RPMI7951 (cell line): ENCODE results near the gene PIKFYVE. TPM values are rescaled to one million over a fixed set of nuclear protein-coding genes. Genes with fewer than 3 reads are reported as not detected.

Experiments
- DNase-seq: peaks from one replicate; pipeline ENCODE4 v3.0.0-alpha.2; 2012; ENCODE audit warnings: low read depth
- total RNA-seq: library from RNA; depleted of rRNA; stranded (reverse); fragments of >200 nt; shearing (Covaris generic); gene quantifications from 2 replicates; pipeline ENCODE4 v1.2.3, GENCODE V29; 2014

The PIKFYVE gene
- total RNA-seq, 1 experiment from 2014 or later: 23.1 TPM

GRCh38 chr2:208255557-208256106 lies 10.4 kb upstream of the PIKFYVE start:
- DNase-seq: no peak

GRCh38 chr2:208256192-208256782 lies 9.8 kb upstream of the PIKFYVE start:
- peak; percentile 24 for DNase-seq

GRCh38 chr2:208256849-208257813 lies 8.9 kb upstream of the PIKFYVE start:
- DNase-seq: peak; percentile 21

GRCh38 chr2:208265371-208265800 lies 669 bp upstream of the PIKFYVE start:
- peak; percentile 46 for DNase-seq

DNA sequence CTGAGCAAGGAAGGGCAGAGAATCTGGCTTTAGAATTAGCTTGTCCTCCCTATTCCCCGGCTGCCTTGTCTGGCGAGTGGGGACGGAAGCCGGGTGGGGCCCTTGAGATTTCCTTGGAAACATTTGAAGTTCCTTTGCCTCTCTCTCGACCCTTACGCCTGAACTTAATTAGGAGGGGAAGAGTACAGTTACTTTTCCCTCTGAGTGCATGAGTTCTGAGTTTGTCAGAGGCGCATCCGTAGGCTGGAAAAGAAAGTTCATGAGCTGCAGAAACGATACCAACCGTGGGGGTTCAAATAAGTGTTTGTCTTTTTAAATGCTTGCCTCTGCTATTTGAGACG lies 468 bp downstream of the PIKFYVE start:
- no peak for DNase-seq

GRCh38 chr2:208266936-208267335 lies 881 bp downstream of the PIKFYVE start:
- no peak for DNase-seq

DNA sequence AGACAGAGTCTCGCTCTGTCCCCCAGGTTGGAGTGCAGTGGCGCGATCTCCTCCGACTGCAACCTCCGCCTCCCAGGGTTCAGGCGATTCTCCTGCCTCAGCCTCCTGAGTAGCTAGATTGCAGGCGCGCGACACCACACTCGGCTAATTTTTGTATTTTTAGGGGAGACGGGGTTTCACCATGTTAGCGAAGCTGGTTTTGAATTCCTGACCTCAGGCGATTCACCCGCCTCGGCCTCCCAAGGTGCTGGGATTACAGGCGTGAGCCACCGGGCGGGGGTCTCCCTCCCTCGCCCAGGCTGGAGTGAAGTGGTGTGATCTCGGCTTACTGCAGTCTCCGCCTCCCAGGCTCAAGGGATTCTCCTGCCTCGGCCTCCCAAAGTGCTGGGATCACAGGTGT lies 1.5 kb downstream of the PIKFYVE start:
- DNase-seq: peak; percentile 7

DNA sequence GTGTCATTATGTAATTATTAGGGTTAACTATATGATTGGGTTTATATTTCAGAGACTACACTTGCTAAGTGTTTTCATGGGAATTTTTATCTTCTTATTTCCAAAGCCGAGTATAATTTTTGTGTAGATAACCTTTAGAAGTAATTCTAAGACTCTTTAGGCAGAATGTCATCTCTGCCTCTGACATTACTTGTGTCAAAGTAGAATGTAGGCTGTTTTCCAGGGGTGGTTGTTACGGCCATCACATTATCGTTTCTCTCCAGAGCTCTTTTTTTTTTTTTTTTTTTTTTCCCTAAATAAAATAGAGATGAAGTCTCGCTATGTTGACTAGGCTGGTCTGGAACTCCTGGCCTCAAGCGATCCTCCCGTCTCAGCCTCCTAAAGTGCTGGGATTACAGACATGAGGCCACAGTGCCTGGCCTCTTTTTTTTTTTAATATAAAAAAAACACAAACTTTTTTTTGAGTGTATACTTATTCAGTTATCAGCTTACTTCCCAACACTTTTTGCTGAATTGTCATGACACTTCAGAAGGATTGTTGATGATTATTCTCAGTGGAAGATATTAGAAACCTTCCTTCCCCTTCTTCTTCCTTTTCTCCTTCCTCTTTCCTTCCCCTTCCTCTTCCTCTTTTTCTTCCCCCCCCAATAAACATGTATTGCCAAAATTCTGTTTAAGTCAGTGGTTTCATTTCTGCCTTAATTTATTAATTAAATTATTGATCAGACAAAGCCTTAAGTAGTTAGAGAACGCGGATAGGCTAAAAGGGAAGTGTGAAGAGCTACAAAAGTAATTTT lies 2.3 kb downstream of the PIKFYVE start:
- DNase-seq: no peak

DNA sequence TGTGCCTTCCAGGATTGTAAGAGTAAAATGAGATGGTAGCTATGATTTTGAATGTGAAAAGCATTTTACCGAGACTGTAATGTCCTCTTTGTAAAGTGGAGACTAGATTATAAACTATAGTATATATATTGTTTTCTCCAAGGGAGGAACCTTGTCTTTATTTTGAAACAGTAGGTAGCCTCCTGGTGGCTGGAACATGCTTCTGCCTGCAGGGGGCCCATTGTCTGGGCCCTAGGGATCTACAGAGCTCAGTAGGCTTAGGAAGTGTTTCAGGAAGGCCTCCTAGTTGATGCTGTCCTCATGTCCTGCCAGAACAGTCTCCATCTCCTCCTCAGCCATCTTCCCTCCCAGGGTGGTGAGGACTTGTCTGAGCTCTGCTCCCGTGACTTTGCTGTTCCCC lies 3.0 kb downstream of the PIKFYVE start:
- DNase-seq: no peak

GRCh38 chr2:208274748-208275147 lies 8.7 kb downstream of the PIKFYVE start:
- no peak for DNase-seq

DNA sequence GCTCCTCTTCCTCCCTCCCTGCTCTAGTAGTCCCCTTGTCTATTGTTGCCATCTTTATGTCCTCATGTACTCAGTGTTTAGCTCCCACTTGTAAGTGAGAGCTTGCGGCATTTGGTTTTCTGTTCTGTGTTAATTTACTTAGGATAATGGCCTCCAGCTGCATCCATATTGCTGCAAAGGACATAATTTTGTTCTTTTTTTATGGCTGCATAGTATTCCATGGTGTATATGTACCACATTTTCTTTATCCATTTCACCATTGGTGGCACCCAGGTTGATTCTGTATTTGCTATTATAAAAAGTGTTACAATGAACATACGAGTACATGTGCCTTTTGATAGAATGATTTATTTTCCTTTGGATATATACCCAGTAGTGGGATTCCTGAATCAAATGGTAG lies 12.5 kb downstream of the PIKFYVE start:
- no peak for DNase-seq

- no peak for DNase-seq
Measured at GRCh38 chr2:208279236-208279635, 13.2 kb downstream of the PIKFYVE start.

- no peak for DNase-seq
Measured at GRCh38 chr2:208280234-208280633, 14.2 kb downstream of the PIKFYVE start.

- DNase-seq: peak; percentile 41
Measured at GRCh38 chr2:208280933-208281332, 14.9 kb downstream of the PIKFYVE start.

GRCh38 chr2:208285853-208286252 lies 19.8 kb downstream of the PIKFYVE start:
- no peak for DNase-seq

DNA sequence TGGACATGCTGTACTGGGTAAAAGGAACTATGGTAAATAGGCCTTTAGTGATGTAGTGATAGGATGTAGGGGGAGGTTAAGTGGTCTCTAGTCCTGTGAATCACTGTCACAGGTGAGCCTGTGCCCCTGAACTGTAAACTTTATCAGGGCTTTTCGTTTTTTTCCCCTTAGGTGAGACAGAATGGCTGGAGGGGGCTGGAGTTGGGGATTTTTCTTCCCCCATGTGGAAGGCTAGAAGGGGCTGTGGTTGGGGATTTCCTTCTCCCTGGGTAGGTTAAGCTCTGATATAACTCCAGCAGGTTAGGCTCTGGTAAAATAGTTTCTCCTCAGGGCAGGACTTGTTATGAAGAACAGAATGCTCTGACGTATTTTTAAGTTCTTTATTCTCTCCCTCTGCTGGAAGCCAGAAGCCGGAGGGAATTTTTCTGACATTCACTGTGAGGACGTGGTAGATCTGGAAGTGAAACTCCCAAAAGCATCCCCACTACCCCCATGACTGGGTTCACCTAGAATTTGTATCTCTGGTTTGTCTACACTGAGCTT lies 28.5 kb downstream of the PIKFYVE start:
- DNase-seq: no peak

- DNase-seq: no peak
Measured at GRCh38 chr2:208295834-208296233, 29.8 kb downstream of the PIKFYVE start.

DNA sequence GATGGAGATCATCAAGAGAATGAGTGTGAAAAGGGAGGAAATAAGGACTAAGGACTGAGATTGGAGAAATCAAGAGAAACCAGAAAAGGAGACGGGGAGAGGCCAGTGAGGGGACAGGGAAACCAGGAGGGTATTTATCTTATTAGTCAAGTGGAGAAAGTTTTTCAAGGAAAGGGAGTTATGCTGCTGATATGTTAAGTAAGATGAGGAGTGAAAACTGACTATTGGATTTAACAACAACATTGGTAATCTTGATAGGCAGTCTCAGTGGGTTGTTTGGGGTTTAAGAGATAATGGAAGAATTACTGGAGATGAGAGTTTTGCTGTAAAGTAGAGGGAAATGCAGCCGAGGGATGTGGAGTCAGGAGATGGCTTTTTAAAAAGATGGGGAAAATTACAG lies 30.6 kb downstream of the PIKFYVE start:
- no peak for DNase-seq

DNA sequence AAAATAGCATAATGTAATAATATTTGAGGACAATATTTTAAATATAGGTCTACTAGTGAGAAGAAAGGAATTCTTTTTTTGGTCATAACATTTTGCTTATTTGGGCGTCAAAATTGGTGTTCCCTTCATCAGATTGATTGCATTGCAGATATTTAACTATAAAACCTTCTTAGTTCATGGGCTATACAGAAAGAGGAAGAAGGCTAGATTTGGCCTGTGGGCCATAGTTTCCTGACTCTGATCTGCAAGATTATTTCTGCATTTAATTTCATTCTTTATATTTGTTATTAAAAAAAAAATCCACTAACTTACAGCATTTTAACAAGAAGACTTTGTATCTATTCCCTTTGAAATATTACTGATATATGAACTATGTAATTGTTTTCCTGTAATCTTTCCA lies 31.9 kb downstream of the PIKFYVE start:
- DNase-seq: no peak

DNA sequence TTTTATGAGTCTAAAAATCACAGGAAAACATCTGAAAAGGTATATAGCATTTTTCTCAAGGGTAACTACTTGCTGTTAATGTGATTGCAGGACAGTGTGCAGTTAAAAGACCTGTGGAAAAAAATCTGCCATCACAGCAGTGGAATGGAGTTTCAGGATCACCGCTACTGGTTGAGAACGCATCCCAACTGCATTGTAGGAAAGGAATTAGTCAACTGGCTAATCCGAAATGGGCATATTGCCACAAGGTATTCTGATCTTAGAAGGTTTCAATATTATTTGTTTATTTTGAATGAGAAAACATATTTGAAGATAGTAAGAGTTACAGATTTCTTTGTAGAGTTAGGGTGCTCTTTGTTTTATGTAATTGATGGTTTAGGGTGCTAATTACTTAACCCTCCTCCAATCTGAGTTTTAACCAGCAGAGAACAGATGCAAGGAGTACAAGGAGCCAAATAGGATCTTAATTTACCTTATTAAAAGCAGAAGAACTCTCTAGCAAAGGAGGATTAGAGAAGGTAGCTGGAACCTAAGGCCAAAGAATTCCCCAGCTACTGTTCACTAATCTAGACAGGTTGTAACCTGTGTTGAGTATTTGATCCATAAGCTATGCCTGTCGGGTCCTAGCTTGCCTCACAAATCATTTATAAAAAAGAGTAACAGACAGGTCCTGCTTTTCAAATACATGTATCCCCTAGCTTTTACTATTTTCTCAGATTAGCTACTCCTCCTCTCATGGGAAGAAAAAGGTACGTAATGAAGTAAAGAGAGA lies 35.0 kb downstream of the PIKFYVE start:
- no peak for DNase-seq

- DNase-seq: no peak
Measured at GRCh38 chr2:208304157-208304556, 38.1 kb downstream of the PIKFYVE start.
